Esophagus squamous epithelium (tissue), 5 donors: ENCODE results near the gene ZEB1. TPM values are rescaled to one million over a fixed set of nuclear protein-coding genes. Genes with fewer than 3 reads are reported as not detected.

ENCODE experiments used
- DNase-seq: peaks from one replicate; lab custom pipeline; 2025; lab: John Stamatoyannopoulos, UW
- H3K27ac ChIP-seq, 4 donors: fragments of 200-600 bp; sonication (generic); one replicate each; pipeline ENCODE4 v1.5.1; 2016 to 2019; ENCODE audit warnings: mild to moderate bottlenecking in 1 of 4
- H3K27me3 ChIP-seq, 4 donors: fragments of 200-600 bp; sonication (generic); 1 replicate in 3 of 4; 2 replicates in 1 of 4; pipeline versions ENCODE4 v1.5.1 to v1.6.0; 2017 to 2021; ENCODE audit warnings: antibody characterized with exemption in 1 of 4
- H3K36me3 ChIP-seq, 3 donors: fragments of 200-600 bp; sonication (generic); one replicate each; pipeline ENCODE4 v1.5.1; 2016 to 2019
- H3K4me1 ChIP-seq, 3 donors: fragments of 200-600 bp; sonication (generic); one replicate each; pipeline ENCODE4 v1.5.1; 2017 to 2019
- H3K4me3 ChIP-seq, 4 donors: fragments of 200-600 bp; sonication (generic); 1 replicate in 3 of 4; 2 replicates in 1 of 4; pipeline ENCODE4 v1.5.1; 2016 to 2019; ENCODE audit warnings: mild to moderate bottlenecking in 2 of 4, moderate library complexity in 1 of 4
- H3K9me3 ChIP-seq, 3 donors: fragments of 200-600 bp; sonication (generic); one replicate each; pipeline ENCODE4 v1.5.1; 2016 to 2019
- POLR2A ChIP-seq, 4 donors: fragments of 450-650 bp; IDR thresholded peaks; one replicate each; pipeline ENCODE4 v1.6.1; 2017; ENCODE audit warnings: antibody characterized with exemption in 4 of 4, mild to moderate bottlenecking in 4 of 4, moderate library complexity in 3 of 4
- WGBS, 2 donors: methylation state at CpG; one replicate each; pipeline ENCODE4 v1.1.5; 2018; 5-methylcytosine and 5-hydroxymethylcytosine counted together
- intact Hi-C: fragments of 100-400 bp; cut with DNase I; formaldehyde crosslinking; loops from one replicate; pipeline ENCODE4 v1.15.0; 2022
- total RNA-seq, 4 donors: library from RNA; depleted of rRNA; stranded (reverse); fragments of >200 nt; gene quantifications; one replicate each; pipeline ENCODE4 v1.1.0, GENCODE V29; 2016
- TF ChIP-seq, protein P1 (sequence below), 6 experiments: fragments of 450-650 bp in 4 of 6; fragments of 200-600 bp in 2 of 6; sonication (generic) in 2 of 6; IDR thresholded peaks; one replicate each; pipeline ENCODE4 v1.5.1; 2016 to 2019; ENCODE audit warnings: antibody characterized with exemption in 6 of 6, mild to moderate bottlenecking in 4 of 6, moderate library complexity in 4 of 6
- donor health status: DM: yes; HTN: yes; CAD: no.

The ZEB1 gene
- total RNA-seq, 4 donors from 2014 or later, result 2.3 to 37.6 (median 11.6) TPM

DNA sequence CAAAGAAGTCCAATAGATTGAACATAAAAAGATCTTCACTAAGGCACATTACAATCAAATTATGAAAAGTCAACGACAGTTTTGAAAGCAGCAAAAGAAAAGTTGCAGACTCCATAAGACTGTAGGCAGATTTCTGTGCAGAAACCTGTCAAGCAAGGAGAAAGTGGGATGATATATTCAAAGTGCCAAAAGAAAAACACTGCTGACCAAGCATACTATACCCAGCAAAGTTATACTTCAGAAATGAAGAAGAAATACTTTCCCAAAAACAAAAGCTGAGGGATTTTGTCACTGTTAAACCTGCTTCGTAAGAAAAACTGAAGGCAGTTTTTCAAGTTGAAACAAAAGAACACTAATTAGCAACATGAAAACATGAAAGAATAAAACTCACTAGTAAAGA, 145.5 kb downstream of the ZEB1 start:
- intact Hi-C loops, result no loop called here
- no peak for DNase-seq
- H3K27ac ChIP-seq, result no peak overlapping the region
- TF ChIP-seq, protein P1, sequence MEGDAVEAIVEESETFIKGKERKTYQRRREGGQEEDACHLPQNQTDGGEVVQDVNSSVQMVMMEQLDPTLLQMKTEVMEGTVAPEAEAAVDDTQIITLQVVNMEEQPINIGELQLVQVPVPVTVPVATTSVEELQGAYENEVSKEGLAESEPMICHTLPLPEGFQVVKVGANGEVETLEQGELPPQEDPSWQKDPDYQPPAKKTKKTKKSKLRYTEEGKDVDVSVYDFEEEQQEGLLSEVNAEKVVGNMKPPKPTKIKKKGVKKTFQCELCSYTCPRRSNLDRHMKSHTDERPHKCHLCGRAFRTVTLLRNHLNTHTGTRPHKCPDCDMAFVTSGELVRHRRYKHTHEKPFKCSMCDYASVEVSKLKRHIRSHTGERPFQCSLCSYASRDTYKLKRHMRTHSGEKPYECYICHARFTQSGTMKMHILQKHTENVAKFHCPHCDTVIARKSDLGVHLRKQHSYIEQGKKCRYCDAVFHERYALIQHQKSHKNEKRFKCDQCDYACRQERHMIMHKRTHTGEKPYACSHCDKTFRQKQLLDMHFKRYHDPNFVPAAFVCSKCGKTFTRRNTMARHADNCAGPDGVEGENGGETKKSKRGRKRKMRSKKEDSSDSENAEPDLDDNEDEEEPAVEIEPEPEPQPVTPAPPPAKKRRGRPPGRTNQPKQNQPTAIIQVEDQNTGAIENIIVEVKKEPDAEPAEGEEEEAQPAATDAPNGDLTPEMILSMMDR (IDR thresholded peaks at IDR 0.05), result no peak
- TF ChIP-seq POLR2A (IDR thresholded peaks at IDR 0.05), result no peak
- peaks cover 0 to 17% (median 0%) of the 10 kb centered on the region in 3 donors for H3K9me3 ChIP-seq
- H3K4me3 ChIP-seq, result no peak overlapping the region
- H3K4me1 ChIP-seq, result no peaks in the 10 kb centered on the region
- 92 to 93% methylated on average over 2 of the region's 2 CpGs for WGBS, 2 donors
- no peaks in the 10 kb centered on the region for H3K27me3 ChIP-seq
- H3K36me3 ChIP-seq, result peaks cover 0 to 56% (median 0%) of the 10 kb centered on the region in 3 donors

DNA sequence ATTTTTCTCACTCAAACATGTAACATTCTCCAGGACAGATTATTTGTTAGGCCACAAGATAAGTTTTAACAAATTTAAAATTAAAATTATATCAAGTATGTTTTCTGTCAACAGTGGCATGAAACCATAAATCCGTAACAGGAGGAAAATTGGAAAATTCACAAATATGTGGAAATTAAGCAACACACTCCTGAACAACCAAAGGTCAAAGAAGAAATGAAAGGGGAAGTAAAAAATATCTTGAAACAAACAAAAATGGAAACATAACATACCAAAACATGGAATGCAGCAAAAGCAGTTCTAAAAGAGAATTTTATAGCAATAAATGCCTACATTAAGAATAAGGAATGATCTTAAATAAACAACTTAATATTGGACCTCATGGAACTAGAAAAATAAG, 147.3 kb downstream of the ZEB1 start:
- WGBS, 2 donors, result 68 to 79% methylated on average over 1 of the region's 1 CpG
- no peak for TF ChIP-seq POLR2A (IDR thresholded peaks at IDR 0.05)
- TF ChIP-seq, protein P1 (IDR thresholded peaks at IDR 0.05), result no peak
- no peak for DNase-seq
- no peak overlapping the region for H3K27ac ChIP-seq
- peaks cover 0 to 56% (median 0%) of the 10 kb centered on the region in 3 donors for H3K36me3 ChIP-seq
- intact Hi-C loops, result no loop called here
- H3K9me3 ChIP-seq, result peaks cover 0 to 17% (median 0%) of the 10 kb centered on the region in 3 donors
- no peak overlapping the region for H3K4me3 ChIP-seq
- no peaks in the 10 kb centered on the region for H3K27me3 ChIP-seq
- H3K4me1 ChIP-seq, result no peaks in the 10 kb centered on the region

DNA sequence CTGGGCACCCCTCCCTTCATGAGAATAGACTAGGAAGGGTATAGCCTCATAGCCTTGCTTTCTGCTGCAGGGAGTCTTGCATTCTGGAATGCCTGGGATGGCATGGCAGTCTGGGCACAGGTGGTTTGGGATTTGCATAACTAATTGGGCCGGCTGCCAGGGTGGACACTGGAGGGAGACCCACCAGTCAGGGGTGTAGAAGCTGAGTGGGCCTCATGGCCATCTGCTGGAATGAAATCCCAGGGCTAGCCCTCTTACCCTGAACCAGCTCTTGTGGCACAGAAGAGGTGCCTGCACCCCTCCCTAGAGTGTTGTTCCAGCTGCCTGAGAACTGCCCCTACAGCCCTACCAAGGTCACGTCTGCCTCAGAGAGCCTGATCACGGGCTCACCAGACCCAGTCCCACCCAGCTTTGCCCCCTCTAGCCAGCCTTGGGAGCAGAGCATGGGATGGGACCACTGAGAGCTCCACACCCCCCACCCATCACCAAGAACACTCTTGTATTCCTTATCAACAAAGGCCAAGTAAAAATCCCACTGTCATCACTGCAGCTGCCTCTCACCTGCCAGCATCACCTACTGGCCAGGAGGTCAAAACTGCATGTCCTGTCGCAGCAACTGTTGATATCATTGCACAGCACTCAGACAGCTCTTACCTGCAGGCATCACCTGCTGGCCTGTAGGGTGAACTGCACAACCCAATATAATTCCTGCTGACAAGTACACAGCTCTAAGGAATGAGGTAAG, 148.9 kb downstream of the ZEB1 start:
- TF ChIP-seq, protein P1 (IDR thresholded peaks at IDR 0.05), result peak in 5 of 6 experiments; percentile 36 to 82 (median 53)
- no peak for TF ChIP-seq POLR2A (IDR thresholded peaks at IDR 0.05)
- no peak overlapping the region for H3K27ac ChIP-seq
- intact Hi-C loops, result no loop called here
- H3K36me3 ChIP-seq, result peaks cover 0 to 42% (median 0%) of the 10 kb centered on the region in 3 donors
- H3K4me1 ChIP-seq, result no peaks in the 10 kb centered on the region
- WGBS, 2 donors, result 76 to 80% methylated on average over 3 of the region's 4 CpGs
- no peaks in the 10 kb centered on the region for H3K27me3 ChIP-seq
- peaks cover 0 to 17% (median 0%) of the 10 kb centered on the region in 3 donors for H3K9me3 ChIP-seq
- no peak overlapping the region for H3K4me3 ChIP-seq
- no peak for DNase-seq

DNA sequence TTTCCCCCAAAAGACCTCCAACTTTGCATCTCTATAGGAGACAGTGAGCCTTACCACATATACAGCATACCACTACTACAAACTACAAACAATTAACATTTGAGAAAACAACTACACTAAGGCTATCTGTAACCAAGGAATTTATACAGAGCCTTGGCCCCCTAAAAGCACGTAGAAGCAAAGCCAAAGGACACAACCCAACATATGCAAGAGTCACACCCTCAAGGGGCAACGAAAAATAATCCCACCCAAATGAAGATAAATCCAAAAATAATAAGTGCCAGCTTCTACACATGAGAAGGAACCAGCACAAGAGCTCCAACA, 149.5 kb downstream of the ZEB1 start:
- no peaks in the 10 kb centered on the region for H3K4me1 ChIP-seq
- no peaks in the 10 kb centered on the region for H3K27me3 ChIP-seq
- intact Hi-C loops, result no loop called here
- H3K4me3 ChIP-seq, result no peak overlapping the region
- TF ChIP-seq, protein P1 (IDR thresholded peaks at IDR 0.05), result no peak
- no peak for TF ChIP-seq POLR2A (IDR thresholded peaks at IDR 0.05)
- H3K9me3 ChIP-seq, result peaks cover 0 to 14% (median 0%) of the 10 kb centered on the region in 3 donors
- peaks cover 0 to 37% (median 0%) of the 10 kb centered on the region in 3 donors for H3K36me3 ChIP-seq
- 71 to 76% methylated on average over 2 of the region's 2 CpGs for WGBS, 2 donors
- H3K27ac ChIP-seq, result no peak overlapping the region
- no peak for DNase-seq

DNA sequence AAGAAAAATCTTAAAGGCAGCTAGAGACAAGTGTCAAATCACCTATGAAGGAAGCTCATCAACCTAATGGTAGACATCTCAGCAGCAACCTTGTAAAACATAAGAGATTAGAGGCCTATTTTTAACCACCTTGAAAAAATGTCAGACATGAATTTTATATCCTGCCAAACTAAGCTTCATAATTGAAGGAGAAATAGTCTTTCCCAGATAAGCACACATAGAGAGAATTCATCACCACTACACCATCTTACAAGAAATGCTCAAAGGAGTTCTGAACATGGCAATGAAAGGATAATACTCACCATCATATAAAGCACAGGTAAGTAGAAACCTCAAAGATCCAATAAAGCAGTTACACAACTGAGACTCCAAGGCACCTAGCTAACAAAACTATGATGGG, 156.5 kb downstream of the ZEB1 start:
- Histone ChIP-seq H3K4me3 (no peak overlapping the region), H3K27ac (no peak overlapping the region), H3K9me3 (peaks cover 0 to 9% (median 0%) of the 10 kb centered on the region in 3 donors), H3K4me1 (no peaks in the 10 kb centered on the region), H3K36me3 (no peaks in the 10 kb centered on the region), H3K27me3 (no peaks in the 10 kb centered on the region)
- no peak for DNase-seq
- TF ChIP-seq, protein P1 (IDR thresholded peaks at IDR 0.05), result no peak
- no peak for TF ChIP-seq POLR2A (IDR thresholded peaks at IDR 0.05)
- intact Hi-C loops, result no loop called here
